HuH-7.5 (cell line): ENCODE data around the gene TRMT1.
A peak's percentile ranks its signal among the peaks of the same experiment; 100 is the strongest.

ENCODE experiments used
- DNase-seq: peaks from one replicate; pipeline ENCODE4 v3.0.0; 2011; ENCODE audit warnings: low spot score

Gene TRMT1

GRCh38 chr19:13102416-13102665 lies 14.2 kb downstream of the TRMT1 start:
- DNase-seq: no peak

DNA sequence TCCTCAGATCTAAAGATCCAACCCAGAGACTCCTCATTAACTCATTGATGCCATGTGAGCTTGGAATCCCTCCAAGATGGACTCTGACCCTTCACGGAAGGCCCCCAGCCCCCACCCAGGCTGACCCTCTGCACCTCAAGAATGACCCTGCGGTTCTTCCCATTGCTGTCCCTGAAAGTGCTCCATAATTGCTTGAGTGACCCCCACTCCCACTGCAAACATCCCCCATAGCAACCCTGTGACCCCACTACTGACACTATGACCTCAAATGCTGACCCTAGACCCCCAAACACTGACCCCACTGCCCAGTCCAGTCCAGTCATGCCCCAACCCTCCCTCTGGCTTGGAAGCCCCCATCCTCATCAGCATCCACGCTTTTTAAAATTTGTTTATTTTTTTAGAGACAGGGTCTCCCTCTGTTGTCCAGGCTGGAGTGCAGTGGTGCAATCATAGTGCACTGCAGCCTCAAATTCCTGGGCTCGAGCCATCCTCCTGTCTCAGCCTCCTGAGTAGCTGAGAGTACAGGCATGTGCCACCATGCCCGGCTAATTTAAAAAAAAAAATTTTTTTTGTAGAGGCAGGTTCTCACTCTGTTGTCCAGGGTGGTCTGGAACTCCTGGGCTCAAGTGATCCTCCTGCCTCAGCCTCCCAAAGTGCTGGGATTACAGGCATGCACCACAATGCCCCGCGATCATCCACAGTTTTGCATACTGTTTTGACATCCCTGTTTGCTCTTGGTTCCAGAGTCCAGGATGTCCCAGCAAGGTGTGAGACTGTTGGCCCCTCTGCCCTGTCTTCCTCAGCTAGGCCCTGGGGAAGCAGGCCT lies 14.7 kb downstream of the TRMT1 start:
- DNase-seq: peak; percentile 83

DNA sequence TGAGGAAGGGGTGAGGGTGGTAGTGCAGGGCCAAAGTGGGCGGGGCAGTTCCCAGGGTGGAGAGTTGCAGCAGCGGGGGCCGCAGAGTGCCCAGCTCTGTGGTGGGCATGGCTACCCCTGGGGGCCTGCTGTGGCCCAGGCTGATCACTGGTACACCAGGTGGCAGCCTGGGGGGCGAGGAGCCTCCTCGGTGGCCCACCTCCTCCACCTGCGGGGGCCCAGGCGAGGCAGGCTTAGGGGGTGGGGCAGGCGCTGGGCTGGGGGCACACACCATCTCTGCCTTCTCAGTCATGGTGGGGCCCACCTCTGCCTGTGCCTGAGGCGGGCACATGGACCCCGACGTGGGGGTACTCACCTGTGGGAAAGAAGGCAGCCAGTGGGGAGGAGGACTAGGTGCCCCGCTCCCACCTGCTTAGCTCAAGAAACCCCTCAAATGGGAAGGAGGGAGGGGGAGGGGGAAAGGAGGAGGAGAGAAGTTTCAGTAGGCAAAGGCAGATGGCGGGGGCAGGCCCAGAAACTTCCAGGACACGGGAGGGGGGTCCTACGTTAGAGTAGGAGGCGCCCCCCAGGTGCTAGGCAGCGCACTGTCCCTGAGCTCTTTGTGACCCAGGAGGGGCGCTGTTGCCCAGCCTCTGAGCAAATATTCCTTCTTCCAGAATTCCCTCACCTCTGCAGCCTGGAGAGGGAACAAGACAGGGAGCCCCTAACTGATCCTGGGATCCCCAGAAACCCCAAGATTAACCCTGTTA lies 15.5 kb downstream of the TRMT1 start:
- DNase-seq: no peak

DNA sequence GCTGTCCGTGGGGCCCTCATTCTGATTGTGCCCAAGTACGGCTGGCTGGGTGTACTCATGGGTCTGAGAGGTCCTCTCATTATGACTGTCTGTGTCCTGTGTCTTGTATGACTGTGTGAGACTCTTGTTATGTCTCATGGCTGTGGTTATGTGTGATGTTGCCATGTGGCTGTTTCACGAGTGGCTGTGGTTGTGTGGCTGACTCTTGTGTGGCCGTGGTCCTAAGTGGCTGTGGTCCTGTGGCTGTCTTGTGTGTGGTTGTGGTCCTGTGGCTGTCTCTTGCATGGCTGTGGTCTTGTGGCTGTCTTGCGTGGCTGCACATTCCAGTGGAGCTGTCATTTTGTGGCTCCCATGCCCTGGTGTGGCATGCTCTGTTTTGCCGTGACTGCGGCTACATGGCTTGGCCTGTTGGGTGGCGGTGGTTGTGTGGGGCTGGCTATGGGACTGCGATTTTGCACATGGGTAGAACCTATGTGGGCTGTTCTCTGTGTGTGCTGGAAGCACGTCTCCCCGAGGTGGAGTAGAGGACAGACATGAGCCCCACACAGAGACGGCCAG lies 16.4 kb downstream of the TRMT1 start:
- DNase-seq: no peak

- no peak for DNase-seq
Observed at GRCh38 chr19:13099073-13099999, 17.2 kb downstream of the TRMT1 start.

- DNase-seq: no peak
Observed at GRCh38 chr19:13098277-13099072, 18.1 kb downstream of the TRMT1 start.

DNA sequence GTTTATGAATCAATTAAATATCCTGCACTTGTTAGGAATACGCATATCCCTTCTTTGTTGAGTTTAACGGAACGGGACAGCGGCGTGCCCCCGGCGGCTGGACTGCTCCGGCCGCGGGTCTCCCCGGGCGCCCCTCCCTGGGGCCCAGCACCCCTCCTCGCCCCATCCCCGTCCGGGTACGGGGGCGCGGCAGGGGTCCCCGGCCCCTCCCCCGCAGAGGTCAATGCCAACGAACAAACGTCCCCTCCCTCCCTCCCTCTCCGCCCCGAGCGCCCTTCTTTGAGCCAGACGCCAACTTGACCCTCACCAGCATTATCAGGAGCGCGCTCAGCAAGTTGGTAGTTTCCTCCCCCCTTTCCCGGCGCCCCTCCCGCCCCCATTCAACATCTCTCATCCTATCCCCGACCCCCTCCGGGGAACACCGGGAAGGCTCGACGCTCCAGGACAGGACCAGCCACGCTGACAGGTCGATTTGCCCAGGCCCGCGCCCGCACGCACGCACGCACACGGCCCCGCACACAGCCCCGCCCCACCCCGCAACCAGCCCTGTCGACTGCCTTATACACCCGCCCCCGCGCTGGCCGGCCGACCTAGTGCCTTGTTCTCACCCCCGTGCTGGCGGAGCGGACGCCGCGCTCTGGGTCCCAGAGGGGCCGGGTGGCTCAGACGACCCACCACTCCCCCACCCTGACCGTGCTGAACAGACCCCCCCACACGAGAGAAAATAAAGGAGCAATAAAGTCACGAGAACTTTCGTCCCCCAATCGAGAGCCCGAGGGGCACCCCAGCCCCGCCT lies 18.9 kb downstream of the TRMT1 start:
- peak; percentile 76 for DNase-seq

DNA sequence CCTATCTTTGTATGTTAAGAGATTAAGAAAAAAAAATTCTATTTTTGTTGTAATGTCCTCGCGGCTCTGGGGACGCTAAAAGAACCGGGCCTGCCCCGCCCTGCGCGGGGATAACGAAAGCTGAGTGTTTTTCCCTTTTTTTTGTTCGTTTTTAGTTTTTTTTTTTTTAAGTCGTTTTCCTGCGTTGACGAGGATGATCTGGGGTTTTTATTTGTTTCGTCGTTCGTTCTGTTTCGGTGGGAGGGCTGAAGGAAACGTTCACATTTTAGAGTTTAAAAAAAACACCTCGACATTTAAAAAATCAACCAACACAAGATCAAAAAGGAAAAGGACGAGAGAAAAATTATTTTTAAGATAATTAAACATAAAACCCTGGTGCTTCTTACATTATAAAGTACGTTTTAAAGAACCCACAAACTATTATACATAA lies 19.5 kb downstream of the TRMT1 start:
- DNase-seq: no peak

DNA sequence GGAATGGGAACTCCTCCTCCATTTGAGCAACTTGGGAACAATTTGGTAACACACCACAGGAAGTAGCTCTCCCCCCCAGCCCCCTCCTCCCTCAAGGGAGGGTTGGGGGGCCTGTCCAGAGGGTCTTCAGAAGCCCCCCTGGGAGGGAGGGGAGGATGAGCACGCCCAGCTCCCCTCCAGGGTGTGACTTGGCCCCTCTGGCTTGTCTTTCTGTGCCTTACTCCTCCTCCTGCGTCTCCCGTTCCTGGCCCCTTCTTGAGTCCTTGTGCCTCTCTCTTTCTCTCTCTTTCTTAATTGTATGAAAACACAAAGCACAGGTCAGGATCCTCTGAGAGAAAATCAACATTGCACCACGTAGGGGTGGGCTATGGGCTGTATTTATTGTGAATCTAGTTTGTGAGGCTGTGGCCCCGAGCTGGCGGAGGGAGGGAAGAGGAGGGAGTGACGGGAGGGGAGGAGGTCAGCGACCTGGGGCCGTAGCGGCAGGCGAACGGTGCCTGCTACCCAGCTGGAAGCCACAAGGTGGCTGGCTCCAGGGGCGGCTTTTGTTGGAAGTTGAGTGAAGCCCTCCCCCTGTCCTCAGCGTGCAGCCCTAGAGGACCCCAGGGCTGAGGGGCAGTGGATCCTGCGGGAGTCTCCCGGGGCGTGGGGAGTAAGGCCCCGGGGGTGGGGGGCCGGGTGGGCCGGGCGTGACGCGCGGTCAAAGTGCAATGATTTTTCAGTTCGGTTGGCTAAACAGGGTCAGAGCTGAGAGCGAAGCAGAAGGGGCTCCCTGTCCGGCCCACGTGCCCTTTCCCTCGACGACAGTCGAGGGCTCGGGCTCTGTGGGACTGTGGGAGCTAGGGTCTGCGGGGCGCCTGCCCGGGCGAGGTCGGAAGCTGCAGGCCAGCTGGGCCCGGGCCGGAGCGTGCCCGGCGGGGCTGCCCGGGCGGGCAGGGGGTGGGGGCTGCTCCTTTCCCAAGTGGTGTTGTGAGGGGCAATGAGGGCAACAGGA lies 20.3 kb downstream of the TRMT1 start:
- DNase-seq: peak; percentile 100

- DNase-seq: no peak
Observed at GRCh38 chr19:13095393-13095784, 21.2 kb downstream of the TRMT1 start.

GRCh38 chr19:13094771-13095392 lies 21.7 kb downstream of the TRMT1 start:
- DNase-seq: no peak

GRCh38 chr19:13094106-13094504 lies 22.4 kb downstream of the TRMT1 start:
- DNase-seq: no peak

GRCh38 chr19:13093407-13094105 lies 23.0 kb downstream of the TRMT1 start:
- peak; percentile 99 for DNase-seq

DNA sequence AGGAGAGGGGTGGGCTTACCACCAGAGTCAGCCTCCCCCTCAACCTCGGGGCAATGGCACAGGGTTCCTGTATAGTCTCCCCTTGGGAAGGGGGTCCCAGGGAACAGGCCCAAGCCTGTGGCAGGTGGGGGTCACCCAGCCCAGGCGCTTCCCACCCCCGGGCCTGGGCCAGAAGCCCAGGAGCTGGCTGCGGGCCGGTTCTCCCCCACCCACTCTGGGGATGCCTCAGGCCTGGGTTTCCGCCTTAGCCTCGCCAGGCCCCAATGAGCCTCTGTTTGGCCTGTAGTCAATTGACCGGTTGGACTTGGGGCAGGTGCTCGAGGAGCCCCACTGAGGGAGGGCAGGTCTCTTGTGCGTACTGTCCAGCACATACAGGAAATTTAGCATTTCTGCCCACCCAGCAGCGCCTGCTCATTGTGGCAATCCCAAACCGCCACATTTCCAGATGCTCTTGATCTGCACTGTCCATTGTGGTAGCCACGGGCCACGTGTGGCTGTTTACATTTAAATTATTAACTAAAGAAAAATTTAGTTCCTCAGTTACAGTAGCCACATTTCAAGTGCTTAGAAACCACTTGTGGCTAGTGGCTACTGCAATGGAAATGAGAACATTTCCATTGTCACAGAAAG lies 23.8 kb downstream of the TRMT1 start:
- no peak for DNase-seq

DNA sequence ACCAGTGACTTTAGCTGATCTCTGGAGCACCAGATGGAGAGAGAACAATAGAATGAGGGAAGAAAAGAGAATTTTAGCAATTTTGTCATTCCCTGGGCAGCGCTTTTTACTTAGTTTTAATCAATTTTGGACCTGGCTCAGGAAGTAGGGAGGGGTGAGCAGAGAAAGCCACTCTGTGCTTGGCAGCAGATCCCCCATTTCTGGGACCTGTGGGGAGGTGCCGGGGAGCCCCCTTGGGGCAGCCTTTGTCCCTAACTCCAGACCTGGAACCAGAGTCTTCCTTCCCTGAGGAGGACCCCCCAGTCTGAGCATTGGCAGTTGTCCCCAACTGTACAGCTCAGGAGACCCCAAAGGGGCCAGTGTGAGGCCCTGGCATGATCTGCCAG lies 24.4 kb downstream of the TRMT1 start:
- DNase-seq: no peak

DNA sequence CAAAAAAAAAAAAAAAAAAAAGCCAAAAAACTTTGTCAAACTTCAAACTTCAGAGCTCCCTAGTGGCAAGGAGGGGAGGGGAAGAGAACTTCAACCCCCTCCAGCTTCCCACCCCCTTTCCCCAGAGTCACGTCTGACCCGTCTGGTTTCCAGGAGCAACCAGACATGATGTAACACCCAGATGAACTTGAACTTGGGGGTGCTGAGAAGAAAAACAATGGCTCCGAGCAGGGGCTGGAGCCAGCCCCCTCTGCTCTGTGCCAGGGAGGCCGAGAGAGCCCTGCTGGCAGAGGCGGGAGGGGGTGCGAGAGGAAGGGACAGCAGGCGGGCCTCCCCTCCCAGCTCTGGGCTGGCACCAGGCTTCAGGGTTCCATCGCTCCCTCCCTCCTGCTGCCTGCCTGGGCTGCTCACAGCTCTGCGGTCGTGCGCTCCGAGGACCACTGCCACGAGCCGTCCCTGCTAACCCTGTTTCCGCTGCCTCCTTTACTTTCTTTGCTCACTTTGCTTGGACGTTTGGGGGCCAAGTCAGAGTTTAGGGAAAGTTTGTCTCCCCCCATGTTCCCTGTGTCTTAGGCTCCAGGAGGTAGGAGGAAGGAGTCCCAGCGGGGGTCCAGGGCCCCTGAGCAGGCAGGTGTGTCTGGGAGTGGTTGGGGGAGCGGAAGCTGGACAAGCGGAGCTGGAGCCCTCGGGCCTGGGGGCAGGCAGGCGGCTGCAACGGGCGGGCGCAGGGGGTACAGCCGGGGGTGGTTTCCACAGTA lies 25.0 kb downstream of the TRMT1 start:
- DNase-seq: no peak
